GM12801 (cell line): ENCODE data around the gene HNRNPR.

ENCODE experiments used
- CTCF ChIP-seq: IDR thresholded peaks from one replicate; pipeline ENCODE4 v1.5.1; 2011; ENCODE audit warnings: control low read depth; ENCODE audit not compliant: insufficient read length; ENCODE audit errors: extremely low read depth

Gene HNRNPR

DNA sequence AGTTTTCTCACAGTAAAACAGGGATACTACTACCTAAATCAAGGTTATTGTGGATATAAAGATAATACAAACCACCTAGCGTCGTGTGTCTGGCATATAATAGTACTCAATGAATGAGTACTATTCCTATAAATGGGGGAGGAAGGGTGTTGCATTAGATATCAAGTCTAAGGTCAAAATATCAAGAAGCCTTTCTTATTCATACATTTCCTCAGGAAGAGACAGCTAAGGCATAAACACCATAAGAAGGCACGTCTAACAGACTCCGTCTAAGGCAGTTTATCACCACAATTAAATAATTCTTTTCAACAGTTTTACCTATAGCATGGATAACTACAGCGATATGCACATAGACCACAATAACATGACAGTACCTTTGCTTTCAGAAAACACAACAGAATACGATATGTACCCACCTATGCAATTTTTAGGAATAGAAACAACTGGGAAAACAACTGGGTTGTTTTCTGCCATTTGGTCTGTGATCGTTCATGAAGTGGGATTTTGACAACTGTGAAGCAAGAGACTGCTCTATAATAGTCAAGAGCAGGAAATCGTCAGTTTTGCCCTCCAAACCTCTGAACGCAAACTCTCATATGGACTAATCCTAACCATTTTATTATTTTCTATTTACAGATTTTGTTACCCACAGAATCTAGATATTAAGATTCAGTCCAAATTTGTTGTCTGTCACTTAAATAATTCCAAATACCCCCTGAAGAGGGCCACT is 53.1 kb downstream of the HNRNPR start:
- TF ChIP-seq CTCF = no peak

DNA sequence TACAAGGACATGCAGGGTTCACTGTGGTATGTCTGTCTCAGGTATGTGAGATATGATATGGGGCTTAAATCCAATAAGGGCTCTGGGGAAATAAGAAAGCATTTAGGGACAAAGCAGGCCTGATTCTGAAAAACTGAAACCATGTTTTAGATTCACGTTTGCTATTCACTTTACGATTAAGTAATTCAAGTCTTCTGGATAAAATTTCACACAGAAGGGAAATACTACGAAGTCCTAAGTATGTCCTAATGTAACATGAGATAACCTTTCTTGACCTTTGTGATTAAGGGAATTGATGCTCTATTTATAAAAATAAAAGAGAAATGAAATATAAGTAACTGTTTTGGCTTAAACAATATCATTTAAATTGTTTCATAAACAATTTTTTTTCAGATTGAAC is 55.4 kb downstream of the HNRNPR start:
- TF ChIP-seq CTCF = no peak

- no peak for TF ChIP-seq CTCF
Measured at GRCh38 chr1:23288201-23288600, 55.9 kb downstream of the HNRNPR start.

DNA sequence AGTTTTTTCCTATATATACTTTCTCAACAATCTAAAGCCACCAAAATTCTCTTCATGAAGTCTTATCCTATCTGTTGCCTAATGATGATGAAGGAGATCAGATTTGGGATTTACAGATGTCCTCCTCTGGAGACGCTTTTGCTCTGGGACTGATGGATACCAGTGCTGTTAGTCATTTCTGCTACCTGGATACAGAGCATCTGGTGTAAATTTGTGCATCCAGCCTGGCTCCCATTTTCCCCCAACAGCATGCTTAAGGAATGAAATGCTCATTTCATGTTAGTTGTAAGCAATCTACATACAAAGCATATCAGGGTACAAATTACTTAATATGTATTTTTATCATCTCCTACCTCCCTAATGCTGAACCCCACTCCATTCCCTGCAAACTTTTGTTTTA is 57.7 kb downstream of the HNRNPR start:
- no peak for TF ChIP-seq CTCF

- no peak for TF ChIP-seq CTCF
Measured at GRCh38 chr1:23283667-23284602, 60.1 kb downstream of the HNRNPR start.

- TF ChIP-seq CTCF = no peak
Measured at GRCh38 chr1:23282957-23283356, 61.1 kb downstream of the HNRNPR start.

GRCh38 chr1:23278717-23279116 is 65.4 kb downstream of the HNRNPR start:
- TF ChIP-seq CTCF = no peak
